ENCODE measurements around the gene PWWP3B.
"Not testable (repeated sequence)": the region's sequence is repeated elsewhere in the genome, so short reads cannot be mapped to it uniquely, and the experiment has no call there.

Gene PWWP3B

GRCh38 chrX:106168107-106168506, at the start of gene PWWP3B:
TSS of gene PWWP3B (plus strand) at chrX:106168305. CDS start at chrX:106205433, 37,128 bp downstream.
- no peak for DNase-seq

GRCh38 chrX:106139048-106139447, 29.1 kb upstream of the PWWP3B start:
- no peak for DNase-seq

- DNase-seq, result no peak
Observed at GRCh38 chrX:106144755-106145639, 23.1 kb upstream of the PWWP3B start.

GRCh38 chrX:106150701-106151100, 17.4 kb upstream of the PWWP3B start:
- DNase-seq, result no peak

GRCh38 chrX:106159861-106160282, 8.2 kb upstream of the PWWP3B start:
- DNase-seq, result no peak

- no peak for DNase-seq
Observed at GRCh38 chrX:106170318-106170717, 2.2 kb downstream of the PWWP3B start.

- no peak for DNase-seq
Observed at GRCh38 chrX:106171293-106171820, 3.3 kb downstream of the PWWP3B start.

GRCh38 chrX:106177106-106177981, 9.2 kb downstream of the PWWP3B start:
- no peak for DNase-seq

GRCh38 chrX:106177982-106178321, 9.8 kb downstream of the PWWP3B start:
- no peak for DNase-seq

- no peak for DNase-seq
Observed at GRCh38 chrX:106178826-106179225, 10.7 kb downstream of the PWWP3B start.

- DNase-seq, result not testable (repeated sequence)
Observed at GRCh38 chrX:106183685-106184084, 15.6 kb downstream of the PWWP3B start.

GRCh38 chrX:106201502-106202178, 33.5 kb downstream of the PWWP3B start:
- no peak for DNase-seq

- DNase-seq, result no peak
Observed at GRCh38 chrX:106203315-106203714, 35.2 kb downstream of the PWWP3B start.

- no peak for DNase-seq
Observed at GRCh38 chrX:106208154-106208553, 40.0 kb downstream of the PWWP3B start.

All from activated naive CD4-positive, alpha-beta T cell (primary cell).